ENCODE results near the gene TES. TPM values are rescaled to one million over a fixed set of nuclear protein-coding genes. Genes with fewer than 3 reads are reported as not detected.

Gene TES
- polyA plus RNA-seq, 1 donor (not counting 4 experiments of a cell fraction or from before 2014, with no cell fraction given), result 187 TPM

- FAIRE-seq (no peak), DNase-seq (ENCODE audit: low read depth, low spot score) (no peak)
- dilution Hi-C loops (cut with MboI; ENCODE audit: extremely low pct_ligation_motif_present, low sequenced_read_pairs), result no loop called here
- Histone ChIP-seq H3K4me3 (ENCODE audit: control insufficient read depth in 2 of 3, extremely low read depth in 1 of 3, insufficient read depth in 2 of 3, low read depth in 1 of 3, low read length in 3 of 3) (no peak overlapping the region), H3K36me3 (ENCODE audit: control insufficient read depth in 2 of 2, extremely low read depth in 1 of 2, insufficient read depth in 2 of 2, low read length in 2 of 2) (peaks cover 1 to 11% of the 10 kb centered on the region in 2 experiments), H3K27ac (ENCODE audit: control insufficient read depth, insufficient read depth, low read length) (no peak overlapping the region), H3K79me2 (ENCODE audit: control insufficient read depth, insufficient read depth, low read length) (peaks cover 99% of the 10 kb centered on the region), H3K9me1 (ENCODE audit: control insufficient read depth, extremely low read depth, insufficient read depth, low read length) (no peaks in the 10 kb centered on the region), H3K27me3 (ENCODE audit: control insufficient read depth, extremely low read depth, insufficient read depth, low read length) (no peaks in the 10 kb centered on the region), H2AFZ (ENCODE audit: control insufficient read depth, low read length) (no peak overlapping the region), H3K4me1 (ENCODE audit: control insufficient read depth, extremely low read depth, insufficient read depth, low read length) (peaks cover 45% of the 10 kb centered on the region), H3K9me3 (ENCODE audit: control insufficient read depth, low read depth, low read length) (no peaks in the 10 kb centered on the region), H3K4me2 (ENCODE audit: control insufficient read depth, extremely low read depth, insufficient read depth, low read depth, low read length) (no peak overlapping the region), H4K20me1 (ENCODE audit: control insufficient read depth, extremely low read depth, insufficient read depth, low read length) (peaks cover 21% of the 10 kb centered on the region), H3K9ac (ENCODE audit: control insufficient read depth, extremely low read depth, insufficient read depth, low read length) (no peak overlapping the region)
- no peak for TF ChIP-seq EZH2 (IDR thresholded peaks at IDR 0.05; ENCODE audit: low read length)
- TF ChIP-seq, protein P1, sequence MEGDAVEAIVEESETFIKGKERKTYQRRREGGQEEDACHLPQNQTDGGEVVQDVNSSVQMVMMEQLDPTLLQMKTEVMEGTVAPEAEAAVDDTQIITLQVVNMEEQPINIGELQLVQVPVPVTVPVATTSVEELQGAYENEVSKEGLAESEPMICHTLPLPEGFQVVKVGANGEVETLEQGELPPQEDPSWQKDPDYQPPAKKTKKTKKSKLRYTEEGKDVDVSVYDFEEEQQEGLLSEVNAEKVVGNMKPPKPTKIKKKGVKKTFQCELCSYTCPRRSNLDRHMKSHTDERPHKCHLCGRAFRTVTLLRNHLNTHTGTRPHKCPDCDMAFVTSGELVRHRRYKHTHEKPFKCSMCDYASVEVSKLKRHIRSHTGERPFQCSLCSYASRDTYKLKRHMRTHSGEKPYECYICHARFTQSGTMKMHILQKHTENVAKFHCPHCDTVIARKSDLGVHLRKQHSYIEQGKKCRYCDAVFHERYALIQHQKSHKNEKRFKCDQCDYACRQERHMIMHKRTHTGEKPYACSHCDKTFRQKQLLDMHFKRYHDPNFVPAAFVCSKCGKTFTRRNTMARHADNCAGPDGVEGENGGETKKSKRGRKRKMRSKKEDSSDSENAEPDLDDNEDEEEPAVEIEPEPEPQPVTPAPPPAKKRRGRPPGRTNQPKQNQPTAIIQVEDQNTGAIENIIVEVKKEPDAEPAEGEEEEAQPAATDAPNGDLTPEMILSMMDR (optimal IDR thresholded peaks at IDR 0.05 in 1 of 3, IDR thresholded peaks at IDR 0.05 in 1 of 3, conservative IDR thresholded peaks at IDR 0.05 in 1 of 3; ENCODE audit: extremely low read depth in 1 of 3, insufficient read depth in 2 of 3, low read length in 3 of 3), result no peak
These were observed 8.4 kb downstream of the TES start for GRCh38 chr7:116218747-116219146.

DNA sequence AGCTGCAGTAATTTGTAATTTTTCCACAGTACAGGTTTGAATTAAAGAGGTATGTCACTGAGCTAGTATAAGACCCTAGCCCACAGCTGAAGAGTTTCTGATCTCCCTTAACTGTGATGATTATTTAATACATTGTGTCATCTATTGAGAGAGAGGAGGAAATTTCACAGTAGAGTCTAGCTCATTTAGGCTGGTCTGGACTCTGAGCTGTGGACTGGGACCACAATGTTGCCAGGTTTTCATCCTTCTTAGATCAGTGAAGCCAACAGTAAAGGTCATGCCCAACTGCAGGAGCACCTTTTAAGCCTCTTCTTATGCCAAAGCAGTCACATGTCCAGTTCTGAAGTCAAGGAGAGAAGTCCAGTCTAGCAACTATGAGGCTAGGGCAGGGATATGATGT is 8.9 kb downstream of the TES start:
- Histone ChIP-seq H3K9me1 (ENCODE audit: control insufficient read depth, extremely low read depth, insufficient read depth, low read length) (no peaks in the 10 kb centered on the region), H3K9ac (ENCODE audit: control insufficient read depth, extremely low read depth, insufficient read depth, low read length) (no peak overlapping the region), H3K4me2 (ENCODE audit: control insufficient read depth, extremely low read depth, insufficient read depth, low read depth, low read length) (no peak overlapping the region), H3K36me3 (ENCODE audit: control insufficient read depth in 2 of 2, extremely low read depth in 1 of 2, insufficient read depth in 2 of 2, low read length in 2 of 2) (peaks cover 1 to 11% of the 10 kb centered on the region in 2 experiments), H3K9me3 (ENCODE audit: control insufficient read depth, low read depth, low read length) (no peaks in the 10 kb centered on the region), H3K27ac (ENCODE audit: control insufficient read depth, insufficient read depth, low read length) (no peak overlapping the region), H4K20me1 (ENCODE audit: control insufficient read depth, extremely low read depth, insufficient read depth, low read length) (peaks cover 21% of the 10 kb centered on the region), H3K27me3 (ENCODE audit: control insufficient read depth, extremely low read depth, insufficient read depth, low read length) (no peaks in the 10 kb centered on the region), H3K4me1 (ENCODE audit: control insufficient read depth, extremely low read depth, insufficient read depth, low read length) (peaks cover 47% of the 10 kb centered on the region), H2AFZ (ENCODE audit: control insufficient read depth, low read length) (no peak overlapping the region), H3K79me2 (ENCODE audit: control insufficient read depth, insufficient read depth, low read length) (peaks cover 99% of the 10 kb centered on the region), H3K4me3 (ENCODE audit: control insufficient read depth in 2 of 3, extremely low read depth in 1 of 3, insufficient read depth in 2 of 3, low read depth in 1 of 3, low read length in 3 of 3) (no peak overlapping the region)
- TF ChIP-seq, protein P1 (optimal IDR thresholded peaks at IDR 0.05 in 1 of 3, IDR thresholded peaks at IDR 0.05 in 1 of 3, conservative IDR thresholded peaks at IDR 0.05 in 1 of 3; ENCODE audit: extremely low read depth in 1 of 3, insufficient read depth in 2 of 3, low read length in 3 of 3), result no peak
- no peak for TF ChIP-seq EZH2 (IDR thresholded peaks at IDR 0.05; ENCODE audit: low read length)
- dilution Hi-C loops (cut with MboI; ENCODE audit: extremely low pct_ligation_motif_present, low sequenced_read_pairs), result no loop called here
- DNase-seq (ENCODE audit: low read depth, low spot score) (no peak), FAIRE-seq (no peak)
